Fibroblast of lung (primary cell): ENCODE measurements around the gene KCNJ10.

ENCODE experiments used
- CTCF ChIP-seq, 2 donors: IDR thresholded peaks in 1 of 2; conservative IDR thresholded peaks in 1 of 2; 1 replicate in 1 of 2; 2 replicates in 1 of 2; pipeline ENCODE4 v1.5.1; 2011 to 2012; ENCODE audit warnings: low read length in 2 of 2, control low read depth in 1 of 2, inconsistent platforms in 1 of 2, low read depth in 1 of 2, mild to moderate bottlenecking in 1 of 2
- EZH2 ChIP-seq: IDR thresholded peaks from 2 replicates; pipeline ENCODE4 v1.5.1; 2012; ENCODE audit warnings: low read length, control low read depth, mild to moderate bottlenecking; ENCODE audit errors: missing control alignments

- TF ChIP-seq CTCF (conservative IDR thresholded peaks at IDR 0.05 in 1 of 2, IDR thresholded peaks at IDR 0.05 in 1 of 2; ENCODE audit: low read depth in 1 of 2, low read length in 2 of 2) (no peak), EZH2 (no peak)
These were observed 107.8 kb downstream of the KCNJ10 start for GRCh38 chr1:159962176-159962575.
